ENCODE data around the gene NUP62.

NUP62 gene

GRCh38 chr19:49895566-49896297 lies 33.6 kb downstream of the NUP62 start:
- no peak for DNase-seq

GRCh38 chr19:49894879-49895565 lies 34.3 kb downstream of the NUP62 start:
- DNase-seq: peak; percentile 61

- no peak for DNase-seq
Observed at GRCh38 chr19:49894011-49894664, 35.2 kb downstream of the NUP62 start.

GRCh38 chr19:49892716-49893115 lies 36.6 kb downstream of the NUP62 start:
- no peak for DNase-seq

GRCh38 chr19:49891393-49891792 lies 37.9 kb downstream of the NUP62 start:
- no peak for DNase-seq

GRCh38 chr19:49890349-49891311 lies 38.7 kb downstream of the NUP62 start:
- peak; percentile 58 for DNase-seq

GRCh38 chr19:49889687-49890348 lies 39.5 kb downstream of the NUP62 start:
- peak; percentile 73 for DNase-seq

GRCh38 chr19:49889038-49889686 lies 40.1 kb downstream of the NUP62 start:
- no peak for DNase-seq

GRCh38 chr19:49888510-49888824 lies 40.8 kb downstream of the NUP62 start:
- DNase-seq: no peak

- DNase-seq: no peak
Observed at GRCh38 chr19:49887665-49888509, 41.4 kb downstream of the NUP62 start.

GRCh38 chr19:49887037-49887664 lies 42.2 kb downstream of the NUP62 start:
- no peak for DNase-seq

- no peak for DNase-seq
Observed at GRCh38 chr19:49884760-49885159, 44.5 kb downstream of the NUP62 start.

GRCh38 chr19:49884109-49884508 lies 45.2 kb downstream of the NUP62 start:
- DNase-seq: no peak

- no peak for DNase-seq
Observed at GRCh38 chr19:49883094-49883493, 46.2 kb downstream of the NUP62 start.

GRCh38 chr19:49882643-49883042 lies 46.7 kb downstream of the NUP62 start:
- DNase-seq: no peak

GRCh38 chr19:49881672-49882394 lies 47.5 kb downstream of the NUP62 start:
- no peak for DNase-seq

GRCh38 chr19:49881186-49881585 lies 48.1 kb downstream of the NUP62 start:
- DNase-seq: no peak

GRCh38 chr19:49880162-49880869 lies 49.0 kb downstream of the NUP62 start:
- DNase-seq: no peak

Data from stimulated activated CD4-positive, alpha-beta T cell treated with anti-CD3 and anti-CD28 coated beads, Interleukin-4, amount 100 ng/mL, for 24 hours (primary cell).